Measurements from ENCODE around the gene ZNF219. TPM values are rescaled to one million over a fixed set of nuclear protein-coding genes. Genes with fewer than 3 reads are reported as not detected.
A peak's percentile ranks its signal among the peaks of the same experiment; 100 is the strongest.

ZNF219 gene
- polyA plus RNA-seq, 1 donor from 2014 or later: 40.6 TPM

GRCh38 chr14:21099596-21099985, 1.1 kb upstream of the ZNF219 start:
- Histone ChIP-seq H3K79me2 (replicated peaks; ENCODE audit: insufficient read depth, low read length) (peaks cover 31% of the 10 kb centered on the region), H2AFZ (ENCODE audit: low read depth, low read length) (no peak overlapping the region), H3F3A (ENCODE audit: insufficient read depth, low read length, poor library complexity, severe bottlenecking) (peaks cover 6% of the 10 kb centered on the region), H3K4me3 (ENCODE audit: low read length) (peak overlapping the region; percentile 70), H3K9ac (ENCODE audit: low read length) (peak overlapping the region; percentile 87), H3K27ac (ENCODE audit: low read length) (peak overlapping the region; percentile 87), H3K4me2 (ENCODE audit: low read length) (peak overlapping the region; percentile 22), H3K9me2 (ENCODE audit: insufficient read depth, low read length) (no peaks in the 10 kb centered on the region), H3K27me3 (ENCODE audit: insufficient read depth, low read depth, low read length) (no peaks in the 10 kb centered on the region), H3K36me3 (ENCODE audit: insufficient read depth, low read length) (no peaks in the 10 kb centered on the region), H3K9me3 (ENCODE audit: low read length) (no peaks in the 10 kb centered on the region), H4K20me1 (ENCODE audit: insufficient read depth) (no peaks in the 10 kb centered on the region)
- TF ChIP-seq EZH2 (IDR thresholded peaks at IDR 0.05; ENCODE audit: borderline replicate concordance, insufficient read depth, low read length, poor library complexity, severe bottlenecking) (no peak), CTCF (IDR thresholded peaks at IDR 0.05; ENCODE audit: poor library complexity, severe bottlenecking) (no peak), TAF1 (IDR thresholded peaks at IDR 0.05; ENCODE audit: low read depth) (no peak), REST (IDR thresholded peaks at IDR 0.05; ENCODE audit: borderline replicate concordance) (no peak), POLR2AphosphoS5 (IDR thresholded peaks at IDR 0.05) (no peak), SMC3 (conservative IDR thresholded peaks at IDR 0.05; ENCODE audit: poor library complexity) (no peak)

- Histone ChIP-seq H3F3A (ENCODE audit: insufficient read depth, low read length, poor library complexity, severe bottlenecking) (peaks cover 6% of the 10 kb centered on the region), H3K9me2 (ENCODE audit: insufficient read depth, low read length) (no peaks in the 10 kb centered on the region), H2AFZ (ENCODE audit: low read depth, low read length) (peak overlapping the region; percentile 74), H3K9ac (ENCODE audit: low read length) (peak overlapping the region; percentile 87), H3K27ac (ENCODE audit: low read length) (peak overlapping the region; percentile 87), H3K36me3 (ENCODE audit: insufficient read depth, low read length) (no peaks in the 10 kb centered on the region), H3K9me3 (ENCODE audit: low read length) (no peaks in the 10 kb centered on the region), H3K27me3 (ENCODE audit: insufficient read depth, low read depth, low read length) (no peaks in the 10 kb centered on the region), H3K79me2 (replicated peaks; ENCODE audit: insufficient read depth, low read length) (peaks cover 31% of the 10 kb centered on the region), H3K4me2 (ENCODE audit: low read length) (peak overlapping the region; percentile 22), H4K20me1 (ENCODE audit: insufficient read depth) (no peaks in the 10 kb centered on the region), H3K4me3 (ENCODE audit: low read length) (peak overlapping the region; percentile 70)
- no peak for TF ChIP-seq EZH2 (IDR thresholded peaks at IDR 0.05; ENCODE audit: borderline replicate concordance, insufficient read depth, low read length, poor library complexity, severe bottlenecking)
- no peak for TF ChIP-seq POLR2AphosphoS5 (IDR thresholded peaks at IDR 0.05)
- no peak for TF ChIP-seq CTCF (IDR thresholded peaks at IDR 0.05; ENCODE audit: poor library complexity, severe bottlenecking)
- TF ChIP-seq MXI1 (conservative IDR thresholded peaks at IDR 0.05; ENCODE audit: poor library complexity, severe bottlenecking): no peak
- no peak for TF ChIP-seq REST (IDR thresholded peaks at IDR 0.05; ENCODE audit: borderline replicate concordance)
- no peak for TF ChIP-seq SMC3 (conservative IDR thresholded peaks at IDR 0.05; ENCODE audit: poor library complexity)
- no peak for TF ChIP-seq RAD21 (conservative IDR thresholded peaks at IDR 0.05)
- TF ChIP-seq TAF1 (IDR thresholded peaks at IDR 0.05; ENCODE audit: low read depth): no peak
- no peak for TF ChIP-seq EP300 (conservative IDR thresholded peaks at IDR 0.05; ENCODE audit: poor library complexity, severe bottlenecking)
Measured at GRCh38 chr14:21098892-21099595, 589 bp upstream of the ZNF219 start.

Measured in neural cell (in vitro differentiated cells).